ENCODE measurements around the gene SHH. TPM values are rescaled to one million over a fixed set of nuclear protein-coding genes. Genes with fewer than 3 reads are reported as not detected.

The SHH gene
- 16.7 TPM for total RNA-seq

GRCh38 chr7:155811895-155812761 is at the start of gene SHH:
SHH (minus strand) TSS chr7:155812463; CDS start chr7:155812122, 341 bp downstream.
- intact Hi-C loops (cut with DNase I): loop anchor here (10.0 kb wide), 1 partner anchor 653 kb away; no protein-coding TSS in a partner anchor

GRCh38 chr7:155861480-155861868 is 49.2 kb upstream of the SHH start:
- ATAC-seq (no peak), DNase-seq (ENCODE audit: low spot score) (no peak)
- intact Hi-C loops (cut with DNase I): no loop called here

More at GRCh38 chr7:155811895-155812761, at the start of gene SHH:
- ATAC-seq (no peak), DNase-seq (ENCODE audit: low spot score) (no peak)

- ATAC-seq (peak; percentile 51), DNase-seq (ENCODE audit: low spot score) (no peak)
- intact Hi-C loops (cut with DNase I): no loop called here
Measured at GRCh38 chr7:155860840-155861479, 48.7 kb upstream of the SHH start.

GRCh38 chr7:155860461-155860839 is 48.2 kb upstream of the SHH start:
- intact Hi-C loops (cut with DNase I): no loop called here
- no peak for ATAC-seq
- no peak for DNase-seq (ENCODE audit: low spot score)

GRCh38 chr7:155858521-155859061 is 46.3 kb upstream of the SHH start:
- DNase-seq (ENCODE audit: low spot score): no peak
- intact Hi-C loops (cut with DNase I): no loop called here

GRCh38 chr7:155857141-155857540 is 44.9 kb upstream of the SHH start:
- DNase-seq (ENCODE audit: low spot score): no peak
- intact Hi-C loops (cut with DNase I): no loop called here
- no peak for ATAC-seq

More at GRCh38 chr7:155858521-155859061, 46.3 kb upstream of the SHH start:
- no peak for ATAC-seq

GRCh38 chr7:155856656-155857055 is 44.4 kb upstream of the SHH start:
- intact Hi-C loops (cut with DNase I): no loop called here
- ATAC-seq (no peak), DNase-seq (ENCODE audit: low spot score) (peak; percentile 23)

GRCh38 chr7:155852426-155853301 is 40.4 kb upstream of the SHH start:
- ATAC-seq: no peak
- DNase-seq (ENCODE audit: low spot score): peak; percentile 17
- intact Hi-C loops (cut with DNase I): no loop called here

GRCh38 chr7:155851892-155852291 is 39.6 kb upstream of the SHH start:
- no peak for ATAC-seq
- intact Hi-C loops (cut with DNase I): no loop called here
- peak; percentile 15 for DNase-seq (ENCODE audit: low spot score)

- DNase-seq (ENCODE audit: low spot score): peak; percentile 28
- intact Hi-C loops (cut with DNase I): no loop called here
- no peak for ATAC-seq
Measured at GRCh38 chr7:155850766-155851678, 38.8 kb upstream of the SHH start.

GRCh38 chr7:155850001-155850436 is 37.8 kb upstream of the SHH start:
- DNase-seq (ENCODE audit: low spot score) (peak; percentile 10), ATAC-seq (no peak)
- intact Hi-C loops (cut with DNase I): no loop called here

- intact Hi-C loops (cut with DNase I): no loop called here
Measured at GRCh38 chr7:155848691-155849669, 36.7 kb upstream of the SHH start.

GRCh38 chr7:155847821-155848435 is 35.7 kb upstream of the SHH start:
- DNase-seq (ENCODE audit: low spot score): peak; percentile 37
- intact Hi-C loops (cut with DNase I): no loop called here
- no peak for ATAC-seq

More at GRCh38 chr7:155848691-155849669, 36.7 kb upstream of the SHH start:
- DNase-seq (ENCODE audit: low spot score): peak; percentile 18
- ATAC-seq: no peak

- ATAC-seq (no peak), DNase-seq (ENCODE audit: low spot score) (peak; percentile 45)
- intact Hi-C loops (cut with DNase I): no loop called here
Measured at GRCh38 chr7:155846936-155847335, 34.7 kb upstream of the SHH start.

GRCh38 chr7:155846156-155846555 is 33.9 kb upstream of the SHH start:
- intact Hi-C loops (cut with DNase I): no loop called here
- peak; percentile 15 for DNase-seq (ENCODE audit: low spot score)
- ATAC-seq: no peak

GRCh38 chr7:155845226-155845625 is 33.0 kb upstream of the SHH start:
- ATAC-seq: no peak
- intact Hi-C loops (cut with DNase I): no loop called here
- peak; percentile 46 for DNase-seq (ENCODE audit: low spot score)
